Measurements from ENCODE around the gene SLC9A3.

GRCh38 chr5:561408-561807 is 37.2 kb upstream of the SLC9A3 start:
- TF ChIP-seq EZH2 (IDR thresholded peaks at IDR 0.05; ENCODE audit: insufficient read depth, poor library complexity, severe bottlenecking) (no peak), EZH2phosphoT487 (IDR thresholded peaks at IDR 0.05; ENCODE audit: insufficient read depth, low read depth) (no peak)

All from GM23248 (cell line).